ENCODE results near the gene CEP57L1.
"Not testable (repeated sequence)": the region's sequence is repeated elsewhere in the genome, so short reads cannot be mapped to it uniquely, and the experiment has no call there.

CEP57L1 gene

DNA sequence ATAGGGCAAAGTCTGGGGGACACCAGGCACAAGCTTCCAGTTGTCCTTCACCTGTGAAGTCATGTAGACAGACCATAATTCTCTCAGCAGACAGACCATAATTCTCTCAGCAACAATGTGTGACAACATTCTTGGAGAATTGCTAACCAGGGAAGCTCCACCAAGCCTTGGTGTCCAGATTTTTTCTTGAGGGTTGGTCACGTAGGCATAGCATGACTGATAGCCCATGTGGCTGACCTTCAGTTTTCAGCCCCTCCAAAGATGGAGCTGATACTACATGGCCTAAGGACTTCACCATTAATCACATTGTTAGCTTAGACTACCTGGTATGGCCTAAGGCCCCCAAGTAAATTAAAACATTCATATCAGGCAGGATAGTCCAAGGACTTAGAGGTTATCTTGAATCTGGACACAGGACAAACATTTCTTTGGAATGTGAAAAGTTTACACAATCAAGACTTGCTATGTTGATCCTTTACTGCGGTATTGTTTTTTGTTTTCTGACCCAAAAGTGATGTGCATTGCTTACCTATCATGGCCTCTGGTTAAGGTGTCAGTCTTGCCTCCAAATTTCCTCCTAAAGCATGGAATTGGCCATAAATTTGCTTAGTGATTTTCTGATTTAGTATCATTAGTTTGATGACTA lies 76.9 kb downstream of the CEP57L1 start:
- DNase-seq (ENCODE audit: low read depth in 2 of 2): no peak

DNA sequence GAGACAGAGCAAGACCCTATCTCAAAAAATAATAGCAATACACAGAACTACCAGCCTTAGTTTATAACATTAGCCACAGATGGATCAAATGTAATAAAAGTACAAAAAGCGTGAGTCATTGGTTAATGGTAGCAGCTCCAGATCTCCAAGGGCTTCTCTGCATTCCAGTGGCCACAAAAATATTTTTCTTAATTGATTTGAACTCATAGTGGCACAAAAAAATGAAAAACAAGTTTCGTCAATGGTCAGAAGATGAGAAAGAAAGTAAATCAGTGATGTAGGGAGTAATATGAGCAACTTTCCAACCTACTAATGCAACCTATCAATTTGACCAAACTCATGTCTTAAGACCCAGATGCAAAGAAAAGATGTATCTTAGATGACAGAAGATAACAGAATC lies 79.6 kb downstream of the CEP57L1 start:
- DNase-seq (ENCODE audit: low read depth in 2 of 2): no peak

DNA sequence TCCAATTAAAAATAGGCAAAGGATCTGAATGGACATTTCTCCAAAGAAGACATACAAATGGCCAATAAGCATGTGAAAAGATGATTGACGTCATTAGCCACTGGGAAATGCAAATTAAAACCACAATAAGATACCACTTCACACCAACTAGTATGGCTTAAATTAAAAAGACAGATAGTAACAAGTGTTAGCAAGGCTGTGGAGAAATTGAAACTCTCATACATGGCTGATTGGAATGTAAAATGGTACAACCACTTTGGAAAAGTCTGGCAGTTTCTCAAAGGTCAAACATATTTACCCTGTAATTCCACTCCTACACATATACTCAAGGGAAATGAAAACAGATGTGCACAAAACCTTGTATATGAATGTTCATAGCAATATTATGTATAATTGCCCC lies 83.6 kb downstream of the CEP57L1 start:
- DNase-seq (ENCODE audit: low read depth in 2 of 2): no peak

DNA sequence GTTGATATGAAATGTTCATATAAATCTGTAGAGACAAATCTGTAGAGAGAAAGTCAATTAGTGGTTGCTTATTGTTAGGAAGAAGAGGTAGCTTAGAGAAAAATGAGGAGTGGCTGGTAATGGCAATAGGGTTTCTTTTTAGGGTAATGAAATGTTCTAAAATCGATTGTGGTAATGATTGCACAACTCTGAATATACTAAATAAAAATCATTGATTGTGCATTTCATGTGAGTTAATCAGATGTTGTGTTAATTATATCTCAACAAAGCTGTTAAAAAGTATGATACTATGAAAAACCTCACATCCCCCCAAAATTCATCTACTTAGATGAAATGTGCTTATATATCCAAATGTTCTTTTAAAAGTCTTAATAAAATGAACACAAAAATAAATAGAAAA lies 84.2 kb downstream of the CEP57L1 start:
- DNase-seq (ENCODE audit: low read depth in 2 of 2): no peak

DNA sequence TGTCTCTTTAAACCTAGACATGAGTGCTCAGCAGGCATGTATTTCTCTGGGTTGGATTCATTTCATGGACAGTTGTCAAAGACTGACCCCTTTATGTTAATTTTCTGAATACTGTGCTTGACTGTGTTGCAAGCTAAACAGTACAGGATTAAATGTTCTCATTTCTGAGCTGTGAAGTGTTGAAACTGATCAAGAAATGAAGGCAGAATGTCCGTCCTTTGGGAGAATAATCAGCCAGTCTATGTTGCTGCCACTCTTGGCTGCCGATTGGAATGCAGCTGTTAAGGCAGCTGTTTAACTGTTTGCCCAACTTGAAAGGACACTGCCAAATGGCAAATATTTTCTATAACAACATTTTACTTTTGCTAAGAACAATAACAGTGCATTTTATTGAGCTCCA lies 87.3 kb downstream of the CEP57L1 start:
- no peak for DNase-seq (ENCODE audit: low read depth in 2 of 2)

DNA sequence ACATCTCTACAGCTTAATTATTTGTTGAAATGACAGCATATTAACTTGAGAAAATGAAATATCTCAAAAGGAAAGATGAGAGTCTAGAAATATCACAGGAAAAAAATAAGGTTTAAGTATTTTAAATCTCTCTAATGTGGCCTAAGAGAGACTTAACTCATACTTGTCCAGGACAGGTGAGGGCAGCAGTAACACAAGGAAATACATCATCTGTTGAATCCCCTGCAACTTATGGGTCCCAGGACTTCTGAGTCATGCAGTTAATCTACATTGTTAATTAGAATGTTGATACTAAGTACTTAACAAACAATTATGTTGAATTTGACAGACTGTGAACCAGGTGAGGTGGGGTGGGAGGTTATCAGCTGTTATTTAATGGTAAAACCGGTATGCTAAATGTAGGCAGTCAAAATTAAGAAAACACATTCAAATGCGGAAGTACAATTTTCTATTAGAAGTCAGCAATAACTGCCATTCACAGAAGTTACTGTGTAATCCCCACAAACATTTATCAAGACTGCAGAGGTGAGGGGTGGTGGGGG lies 87.9 kb downstream of the CEP57L1 start:
- no peak for DNase-seq (ENCODE audit: low read depth in 2 of 2)

DNA sequence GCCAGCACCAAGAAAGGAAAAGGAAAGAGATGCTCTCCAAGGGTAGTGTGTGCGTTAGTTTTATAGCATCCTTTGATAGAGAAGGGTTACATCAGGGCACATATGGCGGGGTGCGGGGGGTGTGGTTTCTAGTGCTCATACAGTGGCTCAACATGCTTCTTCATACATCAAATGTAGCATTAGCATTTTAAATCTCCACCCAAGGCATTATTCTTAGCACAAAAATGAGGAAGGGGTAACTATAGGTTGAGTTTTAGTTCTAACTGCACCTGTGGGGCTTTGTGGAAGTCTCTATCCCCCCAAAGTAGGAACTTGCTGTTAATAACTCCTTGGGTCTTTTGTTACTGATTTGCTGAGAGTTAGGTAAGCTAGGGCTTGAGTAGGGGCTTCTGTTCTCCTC lies 89.3 kb downstream of the CEP57L1 start:
- no peak for DNase-seq (ENCODE audit: low read depth in 2 of 2)

DNA sequence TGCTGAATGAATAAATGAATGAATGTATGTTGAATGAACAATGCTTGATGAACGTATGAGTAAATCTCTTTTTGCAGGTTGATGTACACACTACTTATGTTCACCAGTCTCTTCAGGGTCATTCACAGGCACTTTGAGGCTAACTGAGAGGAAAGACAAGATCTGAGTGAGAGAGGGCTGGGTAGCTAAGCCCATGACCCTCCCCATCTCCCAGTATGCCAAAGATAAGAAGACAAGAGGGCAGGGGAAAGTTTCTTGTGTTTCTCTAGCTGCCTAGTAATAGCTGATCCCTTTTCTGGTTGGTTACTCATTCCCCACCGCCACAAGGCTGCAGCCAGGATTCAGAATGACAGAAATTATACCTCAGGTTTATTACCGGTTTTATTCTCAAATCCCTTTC lies 90.7 kb downstream of the CEP57L1 start:
- no peak for DNase-seq (ENCODE audit: low read depth in 2 of 2)

DNA sequence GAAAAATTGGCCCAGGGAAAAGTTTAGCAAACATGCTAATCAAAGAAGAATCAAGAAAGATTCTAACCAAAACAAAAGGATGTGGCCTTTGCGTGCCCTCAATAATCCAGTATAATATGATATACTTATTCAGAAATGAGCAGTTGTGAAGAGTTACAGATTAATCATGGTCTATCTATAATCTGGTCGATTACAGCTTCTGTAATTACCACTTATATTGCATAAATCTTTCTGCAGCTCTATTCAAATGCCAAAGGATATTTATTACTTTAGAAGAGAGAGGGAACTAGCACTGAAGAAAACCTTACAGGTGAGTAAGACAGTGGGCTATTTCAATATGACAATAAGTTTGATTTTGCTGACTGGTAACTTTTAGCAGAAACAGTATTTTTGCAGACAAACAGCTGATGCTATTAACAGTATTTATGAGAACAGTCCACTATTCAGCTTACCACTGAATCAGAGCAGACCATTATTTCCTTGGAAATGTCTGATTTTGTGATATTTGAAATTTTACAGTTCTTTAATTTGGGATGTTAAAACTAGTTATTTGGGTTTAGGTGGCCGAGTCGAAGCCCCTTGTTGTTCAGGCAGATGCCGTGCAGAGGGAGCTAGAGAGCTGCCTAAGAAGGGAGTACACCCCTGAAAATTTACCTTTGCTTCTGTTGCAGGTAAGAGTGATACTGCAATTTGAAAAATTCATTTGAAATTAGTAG lies 92.2 kb downstream of the CEP57L1 start:
- peak; percentile 7 to 44 for DNase-seq (ENCODE audit: low read depth in 2 of 2)

DNA sequence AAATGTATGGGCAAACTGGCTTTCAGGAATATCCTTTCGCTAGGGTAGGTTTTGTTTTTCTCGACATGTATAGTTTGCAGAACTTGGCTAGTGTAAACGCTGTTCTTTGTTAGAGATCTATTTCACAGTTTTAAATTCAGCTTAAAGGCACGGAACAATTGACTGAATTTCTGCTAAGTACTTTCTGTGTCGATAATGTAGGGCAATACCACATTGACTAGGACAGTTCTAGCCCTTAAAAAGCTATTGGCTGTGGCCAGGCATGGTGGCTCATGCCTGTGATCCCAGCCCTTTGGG lies 92.8 kb downstream of the CEP57L1 start:
- no peak for DNase-seq (ENCODE audit: low read depth in 2 of 2)

DNA sequence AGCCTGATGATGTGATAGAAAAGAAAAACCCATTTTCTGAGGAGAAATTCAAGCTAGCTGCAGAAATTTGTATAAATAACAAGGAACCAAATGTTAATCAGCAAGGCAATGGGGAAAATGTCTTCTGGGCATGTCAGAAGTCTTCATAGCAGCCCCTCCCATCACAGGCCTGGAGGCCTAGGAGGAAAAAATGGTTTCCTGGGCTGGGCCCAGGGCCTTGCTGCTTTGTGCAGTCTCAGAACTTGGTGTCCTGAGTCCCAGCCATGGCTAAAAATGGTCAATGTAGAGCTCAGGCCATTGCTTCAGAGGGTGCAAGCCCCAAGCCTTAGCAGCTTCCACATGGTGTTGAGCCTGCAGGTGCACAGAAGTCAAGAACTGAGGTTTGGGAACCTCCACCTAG lies 96.1 kb downstream of the CEP57L1 start:
- DNase-seq (ENCODE audit: low read depth in 2 of 2): not testable (repeated sequence)

DNA sequence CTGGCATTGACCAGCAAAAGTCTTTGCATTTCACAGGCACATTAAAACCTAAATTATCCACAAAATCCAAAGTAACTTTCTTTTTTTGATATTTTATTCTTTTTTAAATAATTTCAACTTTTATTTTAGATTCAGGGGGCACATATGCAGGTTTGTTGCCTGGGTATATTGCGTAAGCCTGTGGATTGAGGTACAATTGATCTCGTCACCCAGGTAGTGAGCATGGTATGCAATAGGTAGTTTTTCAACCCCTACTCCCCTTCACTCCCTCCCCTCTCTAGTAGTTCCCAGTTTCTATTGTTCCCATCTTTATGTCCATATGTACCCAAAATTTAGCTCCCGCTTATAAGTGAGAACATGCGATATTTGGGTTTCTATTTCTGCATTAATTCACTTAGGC lies 97.6 kb downstream of the CEP57L1 start:
- no peak for DNase-seq (ENCODE audit: low read depth in 2 of 2)

DNA sequence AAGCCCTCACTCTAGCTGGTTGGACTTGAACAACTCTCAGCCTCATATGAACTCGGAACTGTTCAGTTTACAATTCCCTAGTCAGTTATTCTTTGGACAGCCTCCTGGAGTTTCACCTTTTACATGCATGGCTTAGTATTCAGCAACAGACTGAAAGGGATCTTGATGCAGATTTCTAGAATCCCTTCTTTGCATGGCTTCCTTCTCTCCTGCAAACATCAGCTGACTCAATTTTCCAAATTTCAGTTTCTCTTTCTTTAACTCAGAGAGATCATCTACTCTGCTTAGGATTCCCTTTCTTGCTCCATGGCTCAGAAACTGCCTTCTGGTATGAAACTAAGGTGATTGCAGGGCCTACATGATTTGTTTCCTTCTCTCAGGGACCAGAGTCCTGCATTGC lies 99.6 kb downstream of the CEP57L1 start:
- DNase-seq (ENCODE audit: low read depth in 2 of 2): no peak

DNA sequence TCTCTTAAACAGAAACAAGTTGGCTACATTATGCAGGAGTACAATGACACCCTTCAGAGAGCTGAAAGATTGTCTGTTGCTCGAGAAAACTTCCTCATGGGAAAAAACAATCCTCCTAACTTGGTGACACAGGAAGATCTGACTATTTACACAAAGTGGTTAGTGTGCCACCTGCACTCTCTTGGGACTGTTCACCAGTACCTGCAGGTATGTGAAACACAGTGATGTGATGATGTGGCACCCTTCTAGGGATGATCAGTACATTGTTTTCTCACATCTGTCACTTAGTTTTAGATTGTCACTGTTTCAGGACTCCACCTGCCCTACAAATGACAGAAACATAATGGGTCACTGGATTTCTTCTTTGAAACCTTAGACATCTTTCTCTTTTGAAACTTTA lies 101.8 kb downstream of the CEP57L1 start:
- no peak for DNase-seq (ENCODE audit: low read depth in 2 of 2)

DNA sequence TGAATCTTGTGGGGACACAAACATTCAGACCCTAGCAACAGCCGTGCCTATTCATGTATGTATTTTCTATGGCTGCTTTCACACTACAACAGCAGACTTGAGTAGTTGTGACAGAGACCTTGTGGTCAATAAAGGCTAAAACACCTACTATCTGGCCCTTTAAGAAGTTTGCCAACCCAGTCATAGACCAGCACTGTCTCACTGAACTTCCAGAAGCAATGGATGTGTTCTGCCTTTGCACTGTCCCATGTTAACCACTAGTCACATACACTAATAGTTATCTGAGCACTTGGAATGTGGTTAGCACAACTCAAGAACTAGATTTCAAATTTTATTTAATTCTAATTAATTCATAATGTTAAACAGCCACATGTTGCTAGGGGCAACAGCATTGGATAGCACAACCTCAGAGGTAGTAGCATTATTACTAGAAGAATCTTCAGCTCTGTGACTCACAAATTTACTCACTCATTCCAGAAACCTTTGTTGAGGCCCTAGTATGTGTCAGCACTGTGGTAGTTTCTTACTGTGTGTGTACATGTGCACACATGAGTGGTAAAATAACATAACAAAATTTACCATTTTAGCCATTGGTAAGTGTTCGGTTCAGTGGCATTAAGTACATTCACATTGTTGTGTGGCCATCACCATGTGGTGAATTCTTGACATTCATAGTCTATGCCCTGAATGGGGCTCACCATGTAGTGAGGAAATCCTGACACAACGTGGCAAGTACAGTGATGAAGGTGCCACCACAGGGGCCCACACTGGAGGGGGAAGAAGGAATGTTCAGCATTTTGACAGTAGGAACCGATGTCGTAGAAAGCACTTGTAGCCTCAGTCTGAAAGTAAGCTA lies 107.3 kb downstream of the CEP57L1 start:
- DNase-seq (ENCODE audit: low read depth in 2 of 2): no peak

DNA sequence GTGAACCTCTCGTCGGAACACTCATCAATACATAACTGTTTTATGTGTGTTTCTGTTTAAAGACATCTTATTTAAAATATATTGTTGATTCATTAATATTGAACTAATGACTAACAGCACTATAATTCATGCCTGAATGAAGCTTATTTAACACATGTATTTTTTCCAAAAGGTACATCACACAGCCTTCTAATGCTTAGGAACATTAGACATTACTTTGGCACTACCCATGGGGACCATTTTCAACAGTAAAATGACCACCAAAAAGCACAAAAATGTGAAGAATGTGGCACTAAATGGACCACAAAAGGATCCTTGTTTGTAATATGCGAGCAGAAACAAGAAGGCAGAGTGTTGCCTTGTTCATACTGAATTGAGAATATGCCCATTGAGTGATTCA lies 109.2 kb downstream of the CEP57L1 start:
- no peak for DNase-seq (ENCODE audit: low read depth in 2 of 2)

DNA sequence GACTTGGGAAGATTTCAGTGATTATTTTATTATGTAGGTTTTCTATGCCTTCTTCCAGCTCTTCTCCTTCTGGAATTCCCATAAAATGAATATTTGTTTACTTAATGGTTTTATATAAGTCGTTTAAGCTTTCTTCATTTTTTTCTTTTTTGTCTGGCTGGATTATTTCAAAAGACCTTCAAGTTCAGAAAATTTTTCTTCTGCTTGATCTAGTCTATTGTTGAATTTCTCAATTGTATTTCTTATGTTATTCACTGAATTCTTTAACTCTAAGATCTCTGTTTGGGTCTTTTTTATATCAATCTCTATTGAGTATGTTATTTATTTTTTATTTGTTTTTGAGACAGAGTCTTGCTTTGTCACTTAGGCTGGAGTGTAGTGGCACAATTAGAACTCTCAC lies 117.4 kb downstream of the CEP57L1 start:
- no peak for DNase-seq (ENCODE audit: low read depth in 2 of 2)
